CD4-positive, alpha-beta T cell treated with Interleukin-10 for 1 hour (primary cell): ENCODE data around the gene STEEP1.
A peak's percentile ranks its signal among the peaks of the same experiment; 100 is the strongest.

Experiments used
- DNase-seq: peaks from one replicate; pipeline ENCODE4 v3.0.0-alpha.2; 2020

The STEEP1 gene

DNA sequence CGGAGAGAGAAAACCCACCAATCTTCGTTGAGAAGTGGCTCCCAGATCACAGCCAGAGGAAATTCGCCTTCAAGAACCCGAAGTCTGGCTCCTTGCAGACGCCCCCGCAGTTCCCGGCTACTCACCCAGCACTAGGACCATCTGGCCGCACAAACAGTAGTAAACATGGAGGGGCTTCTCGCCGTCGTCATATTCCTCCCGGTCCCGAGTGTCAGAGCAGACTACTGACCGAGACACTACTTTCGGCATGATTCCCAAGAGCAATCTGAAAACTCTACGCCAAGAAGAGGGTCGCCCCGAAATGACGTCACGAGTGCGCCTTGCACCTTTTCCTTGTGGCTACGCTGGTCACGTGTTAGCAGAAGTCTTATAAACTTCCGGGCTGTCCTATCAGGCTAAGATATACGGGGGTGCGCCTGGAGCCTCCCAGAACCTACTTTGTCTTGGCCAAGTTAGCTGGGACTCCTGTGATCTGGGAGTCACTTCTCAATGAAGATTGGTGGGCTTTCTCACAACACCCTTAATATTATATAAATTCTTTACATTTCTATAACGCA is at the start of gene STEEP1:
Gene STEEP1, minus strand, starts transcription at position 303 of the 557 bp plus-strand sequence. Its CDS starts 54 bp downstream, at position 249.
- peak; percentile 87 for DNase-seq

GRCh38 chrX:119614776-119615175 is 49.6 kb upstream of the STEEP1 start:
- DNase-seq: no peak

DNA sequence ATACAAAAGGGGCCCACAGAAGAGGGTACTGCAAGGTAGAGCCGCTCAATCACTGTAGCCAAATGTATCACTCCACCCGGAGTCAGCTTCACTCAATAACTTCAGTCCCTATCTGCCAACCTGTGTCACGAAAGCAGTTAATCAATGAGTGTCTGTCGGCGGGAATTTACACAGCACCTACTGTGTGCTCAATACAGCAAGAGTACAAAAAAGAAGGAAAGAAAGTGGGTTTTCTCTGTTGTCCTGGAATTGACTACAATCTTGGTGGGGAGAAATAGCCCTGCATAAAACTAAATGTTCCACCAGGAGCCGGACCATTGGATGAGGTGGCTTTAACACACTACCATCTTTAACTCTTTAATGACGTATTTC is 41.8 kb upstream of the STEEP1 start:
- DNase-seq: no peak

DNA sequence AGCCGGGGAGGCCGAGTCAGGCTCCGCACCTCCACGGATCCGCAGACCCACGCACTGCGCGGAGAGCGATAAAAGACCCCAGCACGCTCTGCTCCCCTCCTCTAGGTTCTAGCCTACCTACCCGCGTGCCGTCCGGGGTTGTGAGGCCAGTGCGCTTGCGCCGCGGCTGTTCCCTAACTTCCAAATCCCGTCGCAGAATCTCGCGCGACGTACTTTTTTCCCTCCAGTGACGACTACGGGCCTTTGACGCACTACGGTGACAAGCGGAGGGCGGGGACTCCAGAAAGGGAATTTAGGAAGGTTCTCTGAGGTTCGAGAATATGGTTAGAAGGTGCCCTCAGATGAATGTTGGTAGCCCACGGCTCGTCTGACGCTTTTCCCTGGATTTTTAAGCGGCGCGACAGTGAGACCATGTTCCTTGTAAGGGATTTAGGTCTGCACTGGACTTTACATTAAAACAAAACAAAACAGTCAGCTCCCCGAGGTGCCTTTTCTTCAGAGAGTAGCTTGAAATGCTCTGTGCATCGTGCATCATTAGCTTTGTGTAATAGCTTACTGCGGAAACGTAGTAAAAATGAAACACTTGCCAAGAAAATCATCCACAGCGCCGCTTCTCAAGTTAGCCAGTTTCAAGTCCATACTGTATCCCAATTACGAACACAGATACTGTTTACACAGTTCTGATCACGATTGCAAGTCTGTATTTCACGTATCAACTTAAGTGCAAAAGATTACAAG is 41.2 kb upstream of the STEEP1 start, which contains the start of gene NKRF:
Gene NKRF, minus strand, starts transcription at position 145 of the 738 bp plus-strand sequence.
- DNase-seq: peak; percentile 93

DNA sequence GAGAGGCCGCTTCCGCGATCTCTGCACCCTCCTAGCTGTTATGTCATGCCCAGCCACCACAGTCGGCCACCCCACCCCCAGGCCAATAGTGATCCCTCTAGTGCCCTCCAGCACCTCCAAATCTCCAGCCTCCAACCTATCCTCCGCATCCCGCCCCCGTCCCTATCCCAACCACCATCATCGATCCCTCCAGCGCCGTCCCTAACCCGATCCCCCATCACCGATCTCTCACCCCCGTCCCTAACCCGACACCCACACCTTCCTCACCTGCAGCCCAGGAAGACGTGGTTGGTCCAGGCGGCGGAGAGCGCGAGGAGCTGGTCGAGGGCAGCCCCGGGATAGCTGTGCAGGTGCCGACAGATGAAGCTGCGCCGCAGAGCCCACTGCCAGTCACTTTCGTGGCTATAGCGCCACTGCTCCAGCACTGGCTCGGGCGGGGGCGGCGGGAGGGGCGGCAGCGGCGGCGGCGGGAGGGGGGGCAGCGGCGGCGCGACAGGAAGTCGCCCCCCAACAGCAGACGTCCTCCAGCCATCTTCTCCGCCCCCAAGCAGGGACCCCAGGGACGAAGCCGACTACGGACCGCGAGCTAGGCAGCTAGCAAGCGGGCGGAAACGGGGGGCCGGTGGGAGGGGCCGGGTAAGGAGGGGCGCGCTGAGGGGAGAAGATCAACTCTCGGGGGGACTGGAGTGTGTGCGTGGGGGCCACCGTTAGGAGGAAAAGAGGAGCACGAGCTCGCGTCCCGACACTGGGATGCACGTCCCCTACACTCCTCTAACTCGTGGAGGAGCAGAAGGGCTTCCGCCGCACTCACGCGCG is 40.5 kb upstream of the STEEP1 start:
- peak; percentile 54 for DNase-seq

DNA sequence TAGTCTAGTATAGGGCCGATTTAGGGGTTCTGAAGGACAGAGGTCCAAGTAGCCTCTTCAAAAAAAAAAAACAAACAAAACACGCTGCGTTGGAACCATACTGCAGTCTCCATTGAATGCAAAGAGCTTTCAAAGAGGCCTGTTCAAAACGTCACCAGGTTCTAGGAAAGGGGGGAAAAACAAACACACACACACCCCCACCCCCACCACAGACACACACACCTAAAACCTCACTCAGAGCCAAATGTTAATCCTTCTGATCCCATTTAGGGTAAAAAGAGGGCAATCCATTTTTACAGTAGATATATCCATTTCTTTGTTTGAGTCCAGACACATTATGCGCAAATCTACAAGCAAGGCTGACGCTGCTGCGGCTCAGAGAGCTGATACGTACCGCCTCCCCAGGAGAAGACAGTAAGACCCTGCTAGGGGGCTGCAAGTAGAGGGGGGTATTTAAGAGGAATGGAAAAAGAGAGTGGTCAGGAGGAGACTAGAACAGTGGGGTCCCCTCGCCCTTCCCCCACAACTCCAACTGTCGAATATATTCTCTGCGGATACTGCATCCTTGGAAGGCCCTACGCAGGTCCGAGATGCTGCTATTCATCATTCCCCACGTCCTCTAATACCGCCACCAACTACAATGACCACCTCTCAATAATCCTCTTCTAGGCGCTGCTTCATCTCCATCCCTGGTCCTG is 39.7 kb upstream of the STEEP1 start:
- DNase-seq: peak; percentile 13

GRCh38 chrX:119602701-119603255 is 37.6 kb upstream of the STEEP1 start:
- no peak for DNase-seq

DNA sequence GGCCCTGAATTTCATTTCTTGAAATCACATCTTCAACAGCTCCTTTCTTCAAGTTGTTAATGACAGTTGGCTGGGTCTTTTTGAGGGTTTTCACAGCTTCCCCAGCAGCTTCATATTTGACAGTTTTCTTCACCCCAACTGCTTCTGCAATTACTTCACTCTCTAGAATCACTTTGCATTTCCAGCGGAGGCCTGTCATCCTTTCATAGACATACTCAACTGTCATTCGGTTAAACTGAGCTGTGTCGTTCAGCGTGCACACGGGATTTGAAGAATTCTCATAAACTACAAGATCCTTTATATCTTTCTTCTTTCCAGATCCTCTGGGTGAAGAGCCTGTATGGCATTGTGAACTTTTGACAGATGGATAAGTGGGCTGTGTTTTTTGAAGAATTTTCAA is 24.6 kb upstream of the STEEP1 start:
- no peak for DNase-seq

DNA sequence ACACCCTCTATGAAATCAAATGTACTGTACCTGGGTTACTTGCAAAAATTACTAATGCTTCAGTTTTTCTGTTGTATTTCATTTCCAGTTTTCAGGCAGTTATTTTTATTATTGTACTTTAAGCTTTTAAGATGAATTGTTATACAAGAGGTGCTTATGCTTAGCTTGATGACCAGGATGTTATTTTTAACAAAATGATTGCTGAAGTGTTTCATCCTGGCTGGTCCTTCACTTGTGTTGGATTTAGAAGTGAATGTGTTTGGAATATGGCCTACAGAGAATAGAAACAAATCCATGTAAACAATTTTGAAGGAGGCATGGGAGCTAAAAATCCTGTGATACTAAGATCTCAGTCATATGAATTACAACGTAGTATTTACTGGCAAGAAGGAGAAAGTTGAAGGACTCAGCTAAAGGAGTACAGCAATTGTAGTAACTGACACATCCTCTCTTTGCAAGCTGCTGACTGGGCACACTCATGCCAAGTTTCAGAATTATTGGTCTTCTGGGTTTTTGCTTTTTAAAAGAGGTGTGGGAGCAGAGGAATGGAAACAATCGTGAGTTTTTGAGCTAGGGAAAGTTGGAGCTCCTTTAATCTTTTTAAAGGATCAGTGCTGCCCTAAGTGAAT is 18.3 kb upstream of the STEEP1 start:
- DNase-seq: no peak

GRCh38 chrX:119579414-119579813 is 14.2 kb upstream of the STEEP1 start:
- no peak for DNase-seq

DNA sequence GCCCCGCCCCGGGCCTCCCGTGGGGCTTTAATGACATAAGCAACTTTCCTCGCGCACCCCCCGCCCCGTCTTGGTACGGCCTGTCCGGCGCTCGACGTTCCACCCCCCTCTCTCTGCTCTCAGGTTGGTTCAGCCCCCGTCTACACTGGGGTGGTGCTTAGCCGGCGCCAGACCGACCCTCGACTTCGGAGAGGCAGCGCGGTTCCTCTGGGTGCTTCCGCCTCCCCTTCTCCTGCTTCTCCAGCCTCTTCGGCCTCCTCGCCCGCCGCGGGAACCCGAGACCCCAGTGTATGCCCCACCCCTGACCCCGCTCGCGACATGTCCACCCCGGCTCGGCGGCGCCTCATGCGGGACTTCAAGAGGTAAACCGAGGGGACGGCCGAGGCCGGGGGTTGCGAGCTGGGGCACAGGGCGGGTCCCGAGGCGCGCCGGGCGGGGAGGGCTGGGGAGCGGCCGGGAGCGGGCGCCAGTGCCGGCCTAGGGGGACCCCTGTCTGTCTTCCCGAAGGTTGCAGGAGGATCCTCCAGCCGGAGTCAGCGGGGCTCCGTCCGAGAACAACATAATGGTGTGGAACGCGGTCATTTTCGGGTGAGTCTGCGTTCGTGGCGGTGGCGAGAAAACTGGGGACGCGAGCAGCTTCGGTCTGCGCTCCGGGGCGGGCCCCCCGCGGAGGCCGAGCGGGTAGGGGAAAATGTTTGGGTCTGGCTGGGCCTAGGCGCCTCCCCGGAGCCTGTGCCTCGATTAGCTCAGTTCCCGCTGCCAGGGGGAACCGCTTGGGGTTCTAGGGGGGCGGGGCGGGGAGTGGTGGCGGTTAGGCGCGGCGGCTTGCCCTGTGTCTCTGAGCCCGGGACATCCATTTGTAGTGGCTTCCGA is 9.4 kb upstream of the STEEP1 start, which contains the start of gene UBE2A:
Gene UBE2A, plus strand, starts transcription at position 170 of the 873 bp plus-strand sequence. Its CDS starts 149 bp downstream, at position 319.
- peak; percentile 92 for DNase-seq

- DNase-seq: peak; percentile 35
Observed at GRCh38 chrX:119573840-119574393, 8.7 kb upstream of the STEEP1 start.

GRCh38 chrX:119573222-119573621 is 8.0 kb upstream of the STEEP1 start:
- DNase-seq: no peak

- DNase-seq: no peak
Observed at GRCh38 chrX:119570351-119570835, 5.2 kb upstream of the STEEP1 start.

GRCh38 chrX:119552508-119552907 is 12.7 kb downstream of the STEEP1 start:
- DNase-seq: no peak

DNA sequence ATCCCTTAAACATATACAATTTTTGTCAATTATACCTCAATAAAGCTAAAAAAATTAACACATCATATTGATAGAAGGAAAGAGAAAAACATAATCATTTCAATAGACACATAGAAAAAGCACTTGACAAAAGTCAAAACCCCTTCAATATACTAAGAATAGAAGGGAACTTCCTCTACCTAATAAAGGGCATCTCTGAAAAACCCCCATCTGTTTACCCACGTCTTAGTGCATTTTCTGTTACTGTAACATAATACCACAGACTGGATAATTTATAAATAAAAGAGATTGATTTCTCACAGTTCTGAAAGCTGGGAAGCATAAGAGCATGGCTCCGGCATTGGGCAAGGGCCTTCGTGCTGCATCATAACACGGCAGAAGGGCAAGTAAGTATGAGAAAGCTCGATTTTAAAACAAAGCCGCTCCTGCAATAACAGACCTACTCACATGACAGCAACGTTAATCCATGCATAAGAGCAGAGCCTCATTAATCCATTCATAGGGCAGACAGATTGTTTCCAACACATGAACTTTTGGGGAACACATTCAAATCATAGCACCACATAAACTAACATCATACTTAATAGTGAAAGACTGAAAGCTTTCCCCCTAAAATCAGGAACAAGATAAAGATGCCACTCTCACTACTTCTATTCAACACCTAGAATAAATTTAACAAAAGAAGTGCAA is 15.7 kb downstream of the STEEP1 start:
- no peak for DNase-seq

- no peak for DNase-seq
Observed at GRCh38 chrX:119541188-119541587, 24.0 kb downstream of the STEEP1 start.

- no peak for DNase-seq
Observed at GRCh38 chrX:119539872-119540271, 25.3 kb downstream of the STEEP1 start.

DNA sequence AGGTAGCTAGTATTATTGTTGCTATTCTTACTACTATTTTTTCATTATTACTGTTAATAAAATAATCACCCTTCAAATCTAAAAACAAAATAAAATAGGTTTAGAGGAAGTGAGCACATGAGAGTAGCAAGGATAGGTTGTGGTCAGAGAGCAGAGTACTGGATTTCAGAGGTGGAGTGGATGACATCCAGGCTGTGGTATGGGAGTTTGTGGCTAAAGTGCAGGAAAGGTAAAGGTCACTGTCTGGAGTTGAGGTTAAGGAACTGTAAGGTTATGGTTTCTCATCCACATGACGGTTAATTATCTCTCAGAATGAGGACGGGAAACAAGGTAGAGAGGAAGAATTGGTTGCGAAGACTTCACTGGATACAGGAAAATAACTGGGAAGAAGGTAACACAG is 27.7 kb downstream of the STEEP1 start:
- DNase-seq: no peak
